Measurements from ENCODE around the gene DOK7. TPM values are rescaled to one million over a fixed set of nuclear protein-coding genes. Genes with fewer than 3 reads are reported as not detected.

Gene DOK7
- total RNA-seq, 1 donor from 2014 or later: 4.8 TPM

GRCh38 chr4:3429651-3430050 lies 33.5 kb upstream of the DOK7 start:
- no peak for DNase-seq (ENCODE audit: low spot score in 2 of 2, unreplicated experiment in 2 of 2)
- no peak for TF ChIP-seq CTCF (IDR thresholded peaks at IDR 0.05; ENCODE audit: unreplicated experiment)
- Mint-ChIP-seq H3K27ac (no peak overlapping the region), H3K4me1 (no peaks in the 10 kb centered on the region), H3K27me3 (ENCODE audit: low read depth) (no peaks in the 10 kb centered on the region), H3K4me3 (no peak overlapping the region), H3K36me3 (peaks cover 17% of the 10 kb centered on the region), H3K9me3 (no peaks in the 10 kb centered on the region)

- no peak overlapping the region for H3K4me3 Mint-ChIP-seq
- H3K27ac Mint-ChIP-seq: no peak overlapping the region
- no peaks in the 10 kb centered on the region for H3K9me3 Mint-ChIP-seq
- no peak for TF ChIP-seq CTCF (IDR thresholded peaks at IDR 0.05; ENCODE audit: unreplicated experiment)
- no peaks in the 10 kb centered on the region for H3K4me1 Mint-ChIP-seq
- DNase-seq (ENCODE audit: low spot score in 2 of 2, unreplicated experiment in 2 of 2): no peak
- H3K27me3 Mint-ChIP-seq (ENCODE audit: low read depth): no peaks in the 10 kb centered on the region
- H3K36me3 Mint-ChIP-seq: peaks cover 15% of the 10 kb centered on the region
Observed at GRCh38 chr4:3430524-3430923, 32.6 kb upstream of the DOK7 start.

GRCh38 chr4:3431446-3431993 lies 31.6 kb upstream of the DOK7 start:
- Mint-ChIP-seq H3K36me3 (peaks cover 15% of the 10 kb centered on the region), H3K4me3 (no peak overlapping the region), H3K9me3 (no peaks in the 10 kb centered on the region), H3K27ac (no peak overlapping the region), H3K4me1 (no peaks in the 10 kb centered on the region), H3K27me3 (ENCODE audit: low read depth) (no peaks in the 10 kb centered on the region)
- TF ChIP-seq CTCF (IDR thresholded peaks at IDR 0.05; ENCODE audit: unreplicated experiment): no peak
- no peak for DNase-seq (ENCODE audit: low spot score in 2 of 2, unreplicated experiment in 2 of 2)

- TF ChIP-seq CTCF (IDR thresholded peaks at IDR 0.05; ENCODE audit: unreplicated experiment): no peak
- no peak for DNase-seq (ENCODE audit: low spot score in 2 of 2, unreplicated experiment in 2 of 2)
- Mint-ChIP-seq H3K27ac (no peak overlapping the region), H3K27me3 (ENCODE audit: low read depth) (no peaks in the 10 kb centered on the region), H3K4me1 (no peaks in the 10 kb centered on the region), H3K9me3 (no peaks in the 10 kb centered on the region), H3K4me3 (no peak overlapping the region), H3K36me3 (peaks cover 15% of the 10 kb centered on the region)
Observed at GRCh38 chr4:3432381-3432790, 30.7 kb upstream of the DOK7 start.

GRCh38 chr4:3433138-3433869 lies 29.8 kb upstream of the DOK7 start:
- H3K4me1 Mint-ChIP-seq: no peaks in the 10 kb centered on the region
- H3K27me3 Mint-ChIP-seq (ENCODE audit: low read depth): no peaks in the 10 kb centered on the region
- TF ChIP-seq CTCF (IDR thresholded peaks at IDR 0.05; ENCODE audit: unreplicated experiment): no peak
- H3K4me3 Mint-ChIP-seq: no peak overlapping the region
- no peaks in the 10 kb centered on the region for H3K9me3 Mint-ChIP-seq
- no peak overlapping the region for H3K27ac Mint-ChIP-seq
- DNase-seq (ENCODE audit: low spot score in 2 of 2, unreplicated experiment in 2 of 2): no peak
- peaks cover 13% of the 10 kb centered on the region for H3K36me3 Mint-ChIP-seq

Measured in mesothelial cell of epicardium (in vitro differentiated cells).